IMR-90 (cell line): ENCODE data around the gene DDX27. TPM values are rescaled to one million over a fixed set of nuclear protein-coding genes. Genes with fewer than 3 reads are reported as not detected.
A peak's percentile ranks its signal among the peaks of the same experiment; 100 is the strongest.

Experiments used
- ATAC-seq: fragments of 200-7000 bp; cut with Tn5 transposase; 2 replicates; pipeline ENCODE4 v1.9.1; 2020; ENCODE audit warnings: low read depth, mild to moderate bottlenecking, moderate library complexity
- BruUV-seq: library from RNA; stranded (reverse); fragments of 400-500 nt; replicated peaks from 2 replicates; lab custom pipeline; 2021; lab: Mats Ljungman, UMichigan
- CTCF ChIA-PET: fragments of 300-600 bp; formaldehyde crosslinking; extraction: SDS; loops from one replicate; lab custom pipeline; 2021; ENCODE audit warnings: antibody characterized with exemption; lab: Yijun Ruan, JAX
- POLR2A ChIA-PET: fragments of 300-600 bp; sonication (Branson Sonifier 250); formaldehyde crosslinking; loops from one replicate; lab custom pipeline; 2022; ENCODE audit warnings: antibody characterized with exemption; ENCODE audit not compliant: unreplicated experiment; lab: Charles Lee
- DNase-seq: peaks from one replicate; pipeline ENCODE4 v3.0.0; 2013
- H2AFZ ChIP-seq: replicated peaks from 2 replicates; pipeline ENCODE3; 2013; ENCODE audit warnings: low read length, mild to moderate bottlenecking; ENCODE audit not compliant: poor library complexity
- H2AK5ac ChIP-seq: 2 replicates; pipeline ENCODE4 v1.6.1; 2013; ENCODE audit warnings: low read depth, low read length, inconsistent platforms
- H2AK9ac ChIP-seq: replicated peaks from 2 replicates; pipeline ENCODE3; 2013; ENCODE audit warnings: mild to moderate bottlenecking, low read depth, low read length, moderate library complexity; ENCODE audit not compliant: poor library complexity
- H2BK120ac ChIP-seq: 2 replicates; pipeline ENCODE4 v1.6.1; 2013; ENCODE audit warnings: low read depth, low read length, inconsistent platforms
- H2BK15ac ChIP-seq: 3 replicates; pipeline ENCODE4 v1.6.1; 2013; ENCODE audit warnings: low read depth, low read length, inconsistent platforms
- H2BK20ac ChIP-seq: 2 replicates; pipeline ENCODE4 v1.6.1; 2013; ENCODE audit warnings: low read depth, mild to moderate bottlenecking, inconsistent platforms, low read length, moderate library complexity
- H2BK5ac ChIP-seq: 2 replicates; pipeline ENCODE4 v1.6.1; 2013; ENCODE audit warnings: mild to moderate bottlenecking, low read depth, low read length, inconsistent platforms; ENCODE audit not compliant: poor library complexity, severe bottlenecking
- H3K14ac ChIP-seq: replicated peaks from 2 replicates; pipeline ENCODE4 v1.6.1; 2013; ENCODE audit warnings: low read depth, low read length, inconsistent platforms
- H3K18ac ChIP-seq: 2 replicates; pipeline ENCODE4 v1.6.1; 2013; ENCODE audit warnings: low read depth, low read length, control low read depth
- H3K23ac ChIP-seq: 2 replicates; pipeline ENCODE4 v1.6.1; 2013; ENCODE audit warnings: low read depth, low read length, inconsistent platforms
- H3K27ac ChIP-seq: 2 replicates; pipeline ENCODE4 v1.5.1; 2013; ENCODE audit warnings: mild to moderate bottlenecking, control low read depth, low read length; ENCODE audit not compliant: insufficient read depth
- H3K27me3 ChIP-seq: 2 replicates; pipeline ENCODE4 v1.6.1; 2013; ENCODE audit warnings: low read length; ENCODE audit not compliant: control insufficient read depth, insufficient read depth
- H3K36me3 ChIP-seq: 2 replicates; pipeline ENCODE4 v1.6.1; 2013; ENCODE audit warnings: low read length, mixed read lengths; ENCODE audit not compliant: control insufficient read depth, insufficient read depth
- H3K4ac ChIP-seq: 2 replicates; pipeline ENCODE4 v1.6.1; 2013; ENCODE audit warnings: low read depth, low read length, inconsistent platforms
- H3K4me1 ChIP-seq: 2 replicates; pipeline ENCODE4 v1.6.1; 2013; ENCODE audit warnings: low read length, mixed read lengths; ENCODE audit not compliant: control insufficient read depth, insufficient read depth
- H3K4me2 ChIP-seq: 2 replicates; pipeline ENCODE4 v1.6.1; 2013; ENCODE audit warnings: low read depth, mild to moderate bottlenecking, control low read depth, low read length, moderate library complexity
- H3K4me3 ChIP-seq: 2 replicates; pipeline ENCODE4 v1.5.1; 2013; ENCODE audit warnings: low read depth, mild to moderate bottlenecking, control low read depth, low read length, moderate library complexity; ENCODE audit not compliant: insufficient read depth
- H3K56ac ChIP-seq: 2 replicates; pipeline ENCODE4 v1.6.1; 2013; ENCODE audit warnings: low read length, inconsistent platforms; ENCODE audit not compliant: insufficient read depth; ENCODE audit errors: extremely low read depth
- H3K79me1 ChIP-seq, 2 experiments: 2 replicates each; pipeline ENCODE4 v1.6.1; 2013; ENCODE audit warnings: low read length in 2 of 2, inconsistent platforms in 1 of 2, low read depth in 1 of 2
- H3K9ac ChIP-seq: 2 replicates; pipeline ENCODE4 v1.6.1; 2013; ENCODE audit warnings: low read depth, low read length, control low read depth
- H3K9me1 ChIP-seq: 2 replicates; pipeline ENCODE4 v1.6.1; 2013; ENCODE audit warnings: low read length, inconsistent platforms; ENCODE audit not compliant: insufficient read depth
- H3K9me3 ChIP-seq: 2 replicates; pipeline ENCODE4 v1.6.1; 2013; ENCODE audit warnings: low read length; ENCODE audit not compliant: control insufficient read depth, insufficient read depth
- H4K20me1 ChIP-seq: 2 replicates; pipeline ENCODE4 v1.6.1; 2013; ENCODE audit warnings: low read length, inconsistent platforms; ENCODE audit not compliant: insufficient read depth
- H4K5ac ChIP-seq: 2 replicates; pipeline ENCODE4 v1.6.1; 2013; ENCODE audit warnings: mild to moderate bottlenecking, low read depth, low read length, control low read depth
- H4K8ac ChIP-seq, 2 experiments: 2 replicates each; pipeline ENCODE4 v1.6.1; 2013; ENCODE audit warnings: low read depth in 2 of 2, low read length in 2 of 2, control low read depth in 1 of 2, inconsistent platforms in 1 of 2
- H4K91ac ChIP-seq: 2 replicates; pipeline ENCODE4 v1.6.1; 2013; ENCODE audit warnings: low read depth, low read length, inconsistent platforms; ENCODE audit not compliant: insufficient read depth
- CHD1 ChIP-seq: IDR thresholded peaks from 2 replicates; pipeline ENCODE4 v1.6.1; 2012; ENCODE audit warnings: low read depth, low read length, improper control_type of control experiment
- MAFK ChIP-seq: IDR thresholded peaks from 2 replicates; pipeline ENCODE4 v1.6.1; 2012; ENCODE audit warnings: low read depth, low read length, improper control_type of control experiment
- MAZ ChIP-seq: IDR thresholded peaks from 2 replicates; pipeline ENCODE4 v1.6.1; 2012; ENCODE audit warnings: low read depth, mild to moderate bottlenecking, low read length, improper control_type of control experiment, moderate library complexity, borderline replicate concordance
- MXI1 ChIP-seq: IDR thresholded peaks from 2 replicates; pipeline ENCODE4 v1.6.1; 2012; ENCODE audit warnings: low read depth, mild to moderate bottlenecking, low read length, moderate library complexity, borderline replicate concordance
- NFE2L2 ChIP-seq: fragments of 150-350 bp; IDR thresholded peaks from 2 replicates; pipeline ENCODE4 v1.6.1; 2016; ENCODE audit warnings: low read depth, mild to moderate bottlenecking, low read length
- POLR2A ChIP-seq: IDR thresholded peaks from 2 replicates; pipeline ENCODE4 v1.6.1; 2012; ENCODE audit warnings: mild to moderate bottlenecking, low read depth, low read length
- RAD21 ChIP-seq: IDR thresholded peaks from 2 replicates; pipeline ENCODE4 v1.6.1; 2012; ENCODE audit warnings: low read length, improper control_type of control experiment
- RCOR1 ChIP-seq: IDR thresholded peaks from 2 replicates; pipeline ENCODE4 v1.6.1; 2012; ENCODE audit warnings: mild to moderate bottlenecking, low read length, improper control_type of control experiment; ENCODE audit not compliant: insufficient replicate concordance
- RFX5 ChIP-seq: IDR thresholded peaks from 2 replicates; pipeline ENCODE4 v1.8.0; 2012; ENCODE audit warnings: low read depth, mild to moderate bottlenecking, low read length, moderate library complexity
- USF2 ChIP-seq: fragments of 150-350 bp; IDR thresholded peaks from 2 replicates; pipeline ENCODE4 v1.6.1; 2017; ENCODE audit warnings: mild to moderate bottlenecking, antibody characterized with exemption, low read length, low read depth
- WGBS, 2 experiments: methylation state at CpG; one replicate each; pipeline versions ENCODE4 v1.1.5 to v1.1.7; 2013; ENCODE audit warnings: missing lambda C conversion rate in 2 of 2; ENCODE audit not compliant: insufficient read length in 1 of 2; ENCODE audit errors: extremely low coverage in 2 of 2; 5-methylcytosine and 5-hydroxymethylcytosine counted together
- dilution Hi-C: fragments of 300-500 bp; cut with HindIII; formaldehyde crosslinking; loops from one replicate; pipeline ENCODE4 v1.14.3; 2018; ENCODE audit warnings: low sequenced_read_pairs; ENCODE audit not compliant: unreplicated experiment
- in situ Hi-C: fragments of 300-500 bp; cut with MboI; formaldehyde crosslinking; loops from 3 replicates; pipeline ENCODE4 v1.14.3; 2019; ENCODE audit warnings: low sequenced_read_pairs, inconsistent platforms, mixed read lengths
- intact Hi-C: fragments of 100-400 bp; cut with micrococcal nuclease; formaldehyde crosslinking; loops from 2 replicates; pipeline ENCODE4 v1.10.0; 2022
- polyA plus RNA-seq, 3 experiments: library from polyadenylated mRNA; depleted of rRNA; stranded (reverse); fragments of >200 nt; gene quantifications; 2 replicates each; pipeline ENCODE4 v1.2.3, GENCODE V29; 2012; ENCODE audit warnings: low replicate concordance in 1 of 3
- total RNA-seq: library from RNA; depleted of rRNA; stranded (reverse); fragments of >200 nt; gene quantifications from 2 replicates; pipeline ENCODE4 v1.2.3, GENCODE V29; 2012

Gene DDX27
- total and polyA plus RNA-seq, 2 of the 4 experiments (the other 2 are of a cell fraction), result 33.2 to 36.7 TPM

- H3K4me1 ChIP-seq, result peaks cover 5% of the 10 kb centered on the region
- 0 out of 2 replicates have a peak overlapping the region, but pooled peaks have one; percentile 3 for H3K23ac ChIP-seq
- no peak overlapping the region for H3K27ac ChIP-seq
- H2BK120ac ChIP-seq, result no peak overlapping the region
- no peak overlapping the region for H2BK15ac ChIP-seq
- DNase-seq, result no peak
- no peak overlapping the region for H4K91ac ChIP-seq
- H3K14ac ChIP-seq, result no peak overlapping the region
- BruUV-seq, result no TSS peak
- no peak for TF ChIP-seq NFE2L2
- TF ChIP-seq RFX5, result no peak
- TF ChIP-seq CHD1, result no peak
- TF ChIP-seq MAFK, result no peak
- TF ChIP-seq RAD21, result no peak
- TF ChIP-seq RCOR1, result no peak
- TF ChIP-seq MAZ, result no peak
- no peak for TF ChIP-seq POLR2A
- no peak for TF ChIP-seq USF2
- no peak for TF ChIP-seq MXI1
- no peak overlapping the region for H3K18ac ChIP-seq
- dilution Hi-C loops (no loop called here), in situ Hi-C loops (no loop called here), intact Hi-C loops (no loop called here)
- H3K4ac ChIP-seq, result no peak overlapping the region
- no peak overlapping the region for H2AFZ ChIP-seq
- H4K8ac ChIP-seq, result no peak overlapping the region
- no peak overlapping the region for H4K5ac ChIP-seq
- H3K4me2 ChIP-seq, result peak overlapping the region; percentile 57
- H2BK20ac ChIP-seq, result no peak overlapping the region
- H3K4me3 ChIP-seq, result no peak overlapping the region; the same call in 1 of the 2 replicates
- ChIA-PET POLR2A (interaction anchor here (0.7 kb wide), 1 partner anchor 206 kb away, joined by 3 read pairs; no protein-coding TSS in a partner anchor), CTCF (no interaction called here)
- no peak overlapping the region for H3K56ac ChIP-seq
- no peak for ATAC-seq
- H2AK9ac ChIP-seq, result no peak overlapping the region
- peaks cover 87% of the 10 kb centered on the region for H4K20me1 ChIP-seq
- H3K9me1 ChIP-seq, result peaks cover 4% of the 10 kb centered on the region; the same call in 1 of the 2 replicates
- no peak overlapping the region for H2BK5ac ChIP-seq
- H3K36me3 ChIP-seq, result peaks cover 71% of the 10 kb centered on the region
- peaks cover 18% of the 10 kb centered on the region for H3K9me3 ChIP-seq
- no peak overlapping the region for H3K9ac ChIP-seq
- no peak overlapping the region for H2AK5ac ChIP-seq
- H3K27me3 ChIP-seq, result no peaks in the 10 kb centered on the region
- 92% methylated on average over 4 of the region's 13 CpGs; no CpG with 5 or more reads in 1 of the 2 experiments for WGBS, 2 experiments
- H3K79me1 ChIP-seq, result peaks cover 32 to 77% of the 10 kb centered on the region in 2 experiments
These were observed 62.1 kb downstream of the DDX27 start for GRCh38 chr20:49281059-49281912.
